Hematopoietic multipotent progenitor cell treated with erythropoietin and hydrocortisone succinate and interleukin-3 and kit ligand, for 8 days (in vitro differentiated cells): ENCODE results near the gene PRRX1.

Experiments used
- DNase-seq: peaks from one replicate; pipeline ENCODE4 v3.0.0-alpha.2; 2015

The PRRX1 gene

GRCh38 chr1:170723518-170723917 lies 59.6 kb downstream of the PRRX1 start:
- DNase-seq: no peak

GRCh38 chr1:170725326-170725725 lies 61.4 kb downstream of the PRRX1 start:
- no peak for DNase-seq

GRCh38 chr1:170727963-170728362 lies 64.0 kb downstream of the PRRX1 start:
- no peak for DNase-seq

- no peak for DNase-seq
Measured at GRCh38 chr1:170729225-170730002, 65.5 kb downstream of the PRRX1 start.

GRCh38 chr1:170730014-170730413 lies 66.1 kb downstream of the PRRX1 start:
- DNase-seq: no peak

- DNase-seq: no peak
Measured at GRCh38 chr1:170730438-170730837, 66.5 kb downstream of the PRRX1 start.

DNA sequence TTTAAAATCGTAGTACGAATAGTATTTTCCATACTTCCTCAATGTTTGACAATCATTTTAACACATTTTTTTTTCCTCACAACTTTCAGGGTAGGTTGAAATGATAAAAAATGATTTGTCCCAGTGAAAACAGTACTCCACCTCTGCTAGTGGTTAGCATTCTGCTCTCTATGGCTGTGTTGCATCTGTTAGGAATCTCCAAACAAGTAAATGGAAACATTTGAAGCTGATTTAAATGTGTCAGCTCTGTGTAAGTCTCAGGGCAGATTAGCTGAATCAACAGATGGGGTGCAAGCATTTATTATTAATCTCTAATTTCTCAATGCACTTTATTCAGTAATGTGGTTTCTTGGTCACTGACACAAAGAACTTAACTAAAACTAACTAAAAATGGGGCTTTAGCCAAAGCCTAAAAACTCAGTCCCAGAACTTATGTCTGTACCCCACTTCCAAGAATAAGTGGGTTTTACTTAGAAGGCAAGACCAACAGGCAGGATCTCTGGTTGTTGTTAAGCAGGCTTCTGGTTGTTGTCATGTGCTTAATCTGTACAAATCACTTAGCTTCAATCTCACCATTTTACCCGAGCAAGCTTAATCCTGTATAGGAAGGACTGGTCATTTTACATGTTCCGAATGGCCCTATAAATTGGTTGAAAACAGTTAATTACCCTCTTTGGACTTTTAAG lies 67.8 kb downstream of the PRRX1 start:
- DNase-seq: no peak

DNA sequence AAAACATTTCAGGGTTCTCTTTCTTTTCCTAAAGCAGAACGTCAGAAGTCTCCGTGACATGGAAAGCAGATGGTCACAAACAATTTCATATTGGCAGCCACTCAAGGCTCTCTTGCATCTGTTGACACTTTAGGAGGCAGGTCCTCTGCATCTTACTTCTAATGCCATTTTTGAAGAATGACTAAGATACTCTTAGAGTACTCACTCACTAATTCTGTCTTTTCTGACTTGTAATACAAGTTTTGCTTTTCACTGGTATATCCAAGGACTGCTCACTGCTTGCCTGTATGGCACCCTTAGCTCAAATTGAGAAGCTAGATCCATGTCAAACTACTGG lies 68.3 kb downstream of the PRRX1 start:
- no peak for DNase-seq

- no peak for DNase-seq
Measured at GRCh38 chr1:170734412-170735175, 70.7 kb downstream of the PRRX1 start.

DNA sequence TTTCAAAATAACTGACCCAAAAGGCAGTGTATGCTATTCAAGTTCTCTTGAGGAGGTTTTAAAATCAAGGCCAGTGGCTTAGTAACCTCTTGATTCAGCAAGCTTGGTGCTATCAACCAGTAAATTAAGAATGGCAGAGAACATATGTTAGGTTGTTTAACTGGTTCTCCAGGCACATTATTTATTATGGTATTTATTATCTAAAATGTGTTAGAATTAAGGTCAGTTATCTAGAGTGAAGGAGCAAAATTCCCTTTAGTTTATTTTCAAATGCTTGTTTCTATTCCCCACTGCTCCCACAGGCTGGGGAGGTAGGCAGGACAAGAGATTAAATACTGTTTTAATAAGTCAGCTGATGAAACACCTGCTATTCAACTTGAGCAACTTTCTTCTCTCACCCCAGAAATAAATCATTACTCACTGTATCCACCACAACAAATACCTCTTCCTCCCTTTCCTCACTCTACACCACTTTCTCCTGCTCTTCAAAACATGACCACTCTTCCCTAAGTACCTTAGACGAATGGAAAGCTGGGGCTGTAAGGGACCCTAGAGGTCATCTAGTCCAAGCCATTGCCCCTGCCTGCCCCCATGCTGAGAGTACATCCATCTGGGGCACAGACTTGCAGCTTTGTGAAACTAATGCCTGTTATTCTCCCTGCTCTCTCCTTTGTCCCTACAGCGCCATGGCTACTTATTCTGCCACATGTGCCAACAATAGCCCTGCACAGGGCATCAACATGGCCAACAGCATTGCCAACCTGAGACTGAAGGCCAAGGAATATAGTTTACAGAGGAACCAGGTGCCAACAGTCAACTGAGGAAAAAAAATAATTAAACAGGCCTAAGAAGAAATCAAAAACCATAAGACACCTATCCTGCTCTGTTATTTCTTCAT lies 71.7 kb downstream of the PRRX1 start:
- no peak for DNase-seq

GRCh38 chr1:170739803-170740202 lies 75.9 kb downstream of the PRRX1 start:
- DNase-seq: no peak

GRCh38 chr1:170741678-170742077 lies 77.7 kb downstream of the PRRX1 start:
- no peak for DNase-seq

- DNase-seq: no peak
Measured at GRCh38 chr1:170742600-170742999, 78.7 kb downstream of the PRRX1 start.

GRCh38 chr1:170743083-170743482 lies 79.2 kb downstream of the PRRX1 start:
- DNase-seq: no peak

- no peak for DNase-seq
Measured at GRCh38 chr1:170749549-170749948, 85.6 kb downstream of the PRRX1 start.

- no peak for DNase-seq
Measured at GRCh38 chr1:170749959-170750358, 86.0 kb downstream of the PRRX1 start.

- no peak for DNase-seq
Measured at GRCh38 chr1:170755795-170756194, 91.9 kb downstream of the PRRX1 start.

DNA sequence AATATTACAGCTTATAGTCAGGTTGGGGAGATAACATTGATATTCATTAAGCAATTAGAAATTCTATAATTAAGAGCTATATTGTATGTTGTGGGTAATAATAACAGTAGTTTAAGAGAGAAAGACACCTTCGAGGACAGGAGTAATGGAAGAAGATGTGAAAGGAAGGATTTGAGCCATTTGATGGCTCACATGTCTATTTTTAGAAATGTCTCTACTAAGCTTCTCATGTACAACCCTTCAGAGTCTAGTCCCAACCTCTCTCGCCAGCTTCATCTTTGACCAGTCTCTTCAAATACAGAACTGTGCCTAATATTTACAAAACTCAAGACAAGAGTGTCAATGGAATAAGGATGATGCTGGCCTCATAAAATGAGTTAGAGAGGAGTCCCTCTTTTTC lies 95.1 kb downstream of the PRRX1 start:
- DNase-seq: no peak

- no peak for DNase-seq
Measured at GRCh38 chr1:170765279-170765678, 101.3 kb downstream of the PRRX1 start.

DNA sequence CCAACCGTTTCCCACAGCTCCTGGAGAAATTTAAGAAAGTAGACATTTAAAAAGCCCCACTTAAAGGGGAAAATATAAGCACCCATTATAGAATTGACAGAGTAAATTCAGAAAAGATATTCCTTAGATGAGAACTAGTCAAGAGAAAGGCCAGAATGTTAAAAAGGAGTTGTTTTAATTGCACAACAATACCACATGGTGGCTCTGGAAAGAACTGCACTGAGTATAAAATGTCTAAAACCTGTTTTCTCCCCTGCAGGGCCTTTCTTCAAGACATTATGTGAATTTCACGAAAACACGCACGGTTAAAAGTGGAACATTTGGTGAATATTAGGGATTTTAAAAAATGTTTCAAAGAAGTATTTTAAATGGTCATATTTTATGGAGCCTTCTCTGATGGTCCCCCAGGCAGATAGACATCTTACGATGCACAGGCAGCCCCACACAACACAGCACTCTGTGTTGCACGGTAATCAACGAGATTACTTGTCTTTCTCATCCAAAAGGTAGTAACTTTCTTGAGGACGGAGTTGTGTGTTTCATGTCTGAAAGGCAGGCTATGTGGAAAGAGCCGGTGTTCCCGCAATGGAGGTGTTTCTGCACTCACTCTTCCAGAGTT lies 101.9 kb downstream of the PRRX1 start:
- no peak for DNase-seq

DNA sequence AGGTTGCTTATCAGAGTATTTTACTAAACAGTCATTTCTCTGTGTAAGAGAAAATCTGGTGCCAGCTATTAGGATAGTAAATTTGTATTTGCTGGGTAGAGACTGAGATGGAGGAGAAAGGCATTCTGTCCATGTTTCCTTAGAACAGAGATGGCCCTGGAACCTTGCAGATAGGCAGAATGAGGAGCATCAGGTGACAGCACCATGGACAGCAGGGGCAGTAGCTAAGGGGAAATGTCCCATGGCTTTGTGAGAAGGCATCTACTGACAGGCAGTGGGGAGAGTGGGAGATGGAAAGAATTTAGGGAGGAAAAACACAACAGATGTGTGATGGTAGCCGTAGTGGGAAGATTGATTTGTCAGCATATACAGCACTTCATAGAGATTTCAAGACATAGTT lies 105.0 kb downstream of the PRRX1 start:
- no peak for DNase-seq

DNA sequence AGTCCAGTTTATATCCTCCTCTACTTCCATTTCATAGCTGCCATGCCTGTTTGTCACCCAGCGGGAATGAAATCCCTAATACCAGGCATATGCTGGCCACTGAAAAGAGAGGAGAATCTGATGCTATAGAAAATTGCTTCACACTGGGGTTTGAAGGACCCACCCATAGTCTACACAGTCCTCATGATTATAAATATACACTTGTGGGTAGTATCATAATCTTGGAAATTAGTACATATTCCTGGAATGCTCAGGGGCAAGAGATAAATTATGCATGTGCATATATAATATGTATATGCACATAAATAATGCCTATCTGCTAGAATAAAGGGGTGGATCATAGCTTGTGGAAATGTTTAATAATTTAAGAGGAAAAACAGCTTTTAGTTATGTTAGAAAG lies 105.8 kb downstream of the PRRX1 start:
- no peak for DNase-seq
